Suppressor macrophage treated with lipopolysaccharide for 4 hours (primary cell): ENCODE data around the gene SNUPN.
"Not testable (repeated sequence)": the region's sequence is repeated elsewhere in the genome, so short reads cannot be mapped to it uniquely, and the experiment has no call there.

Experiments
- DNase-seq: peaks from one replicate; pipeline ENCODE4 v3.0.0-alpha.2; 2020

SNUPN gene

DNA sequence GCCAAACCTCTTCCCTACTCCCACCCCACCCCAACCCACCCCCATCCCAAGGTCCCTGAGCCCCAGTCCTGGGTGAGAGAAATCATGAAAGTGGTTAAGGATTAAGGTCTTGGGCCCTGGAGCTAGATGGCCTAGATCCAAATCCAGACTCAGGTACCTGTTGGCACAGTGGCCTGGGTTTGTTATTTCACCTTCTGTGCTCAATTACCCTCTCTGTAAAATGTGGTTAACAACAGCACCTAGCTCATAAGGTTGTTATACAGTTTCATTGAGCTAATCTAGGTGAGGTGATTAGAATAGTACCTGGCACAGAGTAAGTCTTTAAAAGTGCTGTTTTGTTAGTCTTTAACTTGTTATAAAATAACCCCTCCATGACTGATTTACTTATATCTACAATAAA lies 6.4 kb upstream of the SNUPN start:
- no peak for DNase-seq

DNA sequence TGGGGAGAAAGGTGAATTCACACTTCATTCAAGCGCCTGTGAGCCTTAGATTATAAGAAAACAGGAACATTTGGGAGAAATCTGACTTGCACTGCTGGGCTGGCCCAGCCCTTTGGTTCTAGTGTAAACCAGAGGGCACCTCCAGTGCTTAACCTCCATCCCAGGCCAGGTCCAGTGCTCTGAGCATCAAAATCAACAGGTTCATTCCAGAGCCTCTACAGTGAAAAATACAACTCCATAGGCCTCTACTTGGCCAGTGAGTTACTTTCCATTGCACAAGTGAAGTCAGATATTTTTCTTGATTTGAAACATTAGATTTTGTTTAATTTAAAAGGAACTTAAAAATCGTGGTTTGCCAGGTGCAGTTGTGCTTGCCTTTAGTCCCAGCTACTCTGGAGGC lies 3.0 kb downstream of the SNUPN start:
- DNase-seq: no peak

- DNase-seq: peak; percentile 73
Measured at GRCh38 chr15:75620841-75621391, 4.6 kb downstream of the SNUPN start.

DNA sequence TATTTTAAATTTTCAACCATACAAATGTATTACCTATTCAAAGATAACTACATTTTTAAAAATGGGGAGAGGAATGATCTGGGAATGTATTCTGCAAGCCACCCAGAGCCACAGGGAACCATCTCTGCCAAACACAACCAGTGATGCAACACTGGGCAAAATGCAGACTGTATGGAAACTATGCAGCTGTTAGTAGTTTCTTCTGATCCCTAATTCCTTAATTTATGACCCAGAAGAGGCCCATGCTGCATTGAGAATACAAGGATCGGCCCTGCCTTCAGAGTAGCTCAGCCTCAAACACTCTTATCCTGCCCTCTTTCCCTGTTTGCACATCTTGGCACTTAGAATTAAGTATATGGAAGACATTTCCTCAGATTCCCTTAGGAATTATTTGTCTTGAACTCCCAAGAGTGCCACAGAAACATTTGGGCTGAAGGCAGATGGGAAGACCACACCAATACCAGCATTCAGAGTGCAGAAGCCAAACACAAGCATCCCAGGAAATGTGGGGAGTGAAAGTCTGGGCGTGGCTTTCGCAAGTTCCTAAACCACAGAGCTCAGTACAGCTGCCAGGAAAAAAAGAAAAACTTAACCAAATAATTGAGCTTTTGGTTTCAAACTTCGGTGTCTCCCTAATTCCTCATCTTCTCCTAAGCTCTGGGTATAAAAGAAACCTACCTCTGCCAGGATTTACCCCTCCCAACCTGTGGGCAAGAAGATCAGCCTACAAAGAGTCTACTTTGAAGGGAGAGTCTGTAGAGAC lies 5.3 kb downstream of the SNUPN start:
- peak; percentile 75 for DNase-seq

DNA sequence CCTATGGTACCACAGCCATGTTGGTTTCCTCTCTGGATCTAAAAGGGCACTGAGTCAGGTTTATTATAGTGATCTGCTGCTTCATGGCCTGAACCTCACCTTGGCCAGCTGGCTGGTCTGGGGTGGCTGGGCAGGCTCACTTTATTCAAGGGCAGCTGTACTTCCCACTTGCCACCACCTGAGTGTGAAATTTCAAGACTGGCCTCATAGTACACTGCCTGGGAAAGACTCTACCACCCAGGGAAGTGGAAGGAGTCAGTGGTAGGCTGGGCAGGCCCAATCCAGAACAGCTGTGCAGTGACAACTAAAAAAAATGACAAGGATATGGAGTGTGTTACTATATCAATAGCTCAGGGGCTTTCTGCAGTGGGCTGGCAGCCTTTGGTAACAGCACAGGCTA lies 8.8 kb downstream of the SNUPN start:
- no peak for DNase-seq

GRCh38 chr15:75606711-75607699 lies 18.5 kb downstream of the SNUPN start:
- DNase-seq: no peak

DNA sequence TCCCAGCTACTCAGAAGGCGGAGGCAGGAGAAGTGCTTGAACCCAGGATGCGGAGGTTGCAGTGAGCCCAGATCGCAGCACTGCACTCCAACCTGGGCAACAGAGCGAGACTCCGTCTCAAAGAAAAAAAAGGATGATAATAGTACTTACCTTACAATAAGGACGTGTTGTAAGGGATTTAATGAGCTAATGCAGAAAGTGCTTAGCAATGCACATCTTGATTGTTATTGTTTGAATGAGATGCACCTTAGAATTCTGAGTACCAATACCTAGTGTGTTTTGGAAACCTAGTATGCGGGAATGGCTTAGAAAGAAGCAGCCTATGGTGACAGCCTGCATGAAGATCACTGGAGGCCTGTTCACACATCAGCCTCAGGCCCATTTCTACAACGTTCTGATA lies 19.5 kb downstream of the SNUPN start:
- DNase-seq: no peak

- DNase-seq: no peak
Measured at GRCh38 chr15:75599401-75599800, 26.1 kb downstream of the SNUPN start.

GRCh38 chr15:75598361-75598760 lies 27.2 kb downstream of the SNUPN start:
- DNase-seq: no peak

DNA sequence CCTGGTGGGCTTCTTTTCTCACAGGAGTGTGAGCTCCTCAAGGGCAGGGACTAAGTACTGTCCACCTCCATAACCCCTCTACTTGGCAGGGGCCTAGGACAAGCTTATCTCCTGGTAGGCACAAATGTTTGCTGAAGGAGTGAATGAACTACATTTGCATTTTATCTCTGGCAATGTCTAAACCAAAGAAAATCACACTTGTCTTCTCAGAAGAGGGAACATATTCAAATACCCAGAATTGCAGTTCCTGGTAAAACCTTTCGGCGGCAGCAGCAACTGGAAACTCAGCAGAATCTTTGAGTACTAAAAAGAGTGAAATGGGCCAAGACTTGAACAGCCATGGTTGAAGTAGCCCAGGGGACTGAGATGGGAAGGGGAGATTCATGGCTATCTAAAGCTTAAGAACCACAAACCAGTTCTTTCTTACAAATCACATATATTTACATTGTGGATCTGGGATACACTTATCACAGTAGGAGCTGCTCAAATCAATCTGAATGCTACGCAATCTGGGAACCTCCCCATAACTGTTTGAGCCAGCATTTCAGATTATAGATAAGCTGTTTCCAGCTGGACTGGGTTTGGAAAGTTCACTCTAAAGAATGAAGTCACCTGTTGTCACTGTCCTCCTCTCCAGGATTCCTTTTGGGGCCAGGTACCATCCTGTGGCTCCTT lies 27.7 kb downstream of the SNUPN start:
- peak; percentile 32 for DNase-seq

- DNase-seq: no peak
Measured at GRCh38 chr15:75596703-75597345, 28.7 kb downstream of the SNUPN start.

DNA sequence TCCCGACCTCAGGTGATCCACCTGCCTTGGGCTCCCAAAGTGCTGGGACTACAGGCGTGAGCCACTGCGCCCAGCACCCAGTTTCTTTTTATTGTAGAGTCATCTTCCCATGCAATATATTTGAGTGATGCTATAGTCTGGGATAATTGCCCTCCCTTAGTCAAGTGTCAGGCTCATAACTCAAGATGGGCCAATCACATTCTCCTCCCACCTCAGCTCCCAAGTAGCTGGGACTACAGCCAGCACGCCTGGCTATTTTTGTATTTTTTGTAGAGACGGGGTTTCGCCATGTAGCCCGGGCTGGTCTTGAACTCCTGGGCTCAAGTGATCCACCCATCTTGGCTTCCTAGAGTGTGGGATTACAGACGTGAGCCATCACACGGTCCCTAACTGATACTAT lies 31.2 kb downstream of the SNUPN start:
- no peak for DNase-seq

- DNase-seq: no peak
Measured at GRCh38 chr15:75591655-75592364, 33.7 kb downstream of the SNUPN start.

DNA sequence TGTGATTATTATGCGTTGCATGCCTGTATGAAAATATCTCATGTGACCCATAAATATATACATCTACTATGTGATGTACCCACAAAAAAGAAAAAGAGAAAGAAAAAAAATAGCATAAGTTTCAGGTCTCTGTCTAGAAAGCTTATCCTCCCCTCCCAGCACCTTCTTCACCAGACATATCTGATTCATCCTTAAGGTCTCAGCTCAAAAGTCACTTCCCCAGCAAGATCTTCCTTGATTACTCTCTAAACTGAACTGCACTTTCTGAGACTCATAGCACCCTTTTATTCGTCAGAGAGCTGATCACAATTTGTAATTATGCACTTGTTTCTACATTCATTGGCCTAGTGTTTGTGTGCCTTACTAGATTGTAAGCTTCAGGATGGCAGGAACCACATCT lies 35.3 kb downstream of the SNUPN start:
- DNase-seq: no peak

GRCh38 chr15:75589071-75589470 lies 36.5 kb downstream of the SNUPN start:
- DNase-seq: no peak

DNA sequence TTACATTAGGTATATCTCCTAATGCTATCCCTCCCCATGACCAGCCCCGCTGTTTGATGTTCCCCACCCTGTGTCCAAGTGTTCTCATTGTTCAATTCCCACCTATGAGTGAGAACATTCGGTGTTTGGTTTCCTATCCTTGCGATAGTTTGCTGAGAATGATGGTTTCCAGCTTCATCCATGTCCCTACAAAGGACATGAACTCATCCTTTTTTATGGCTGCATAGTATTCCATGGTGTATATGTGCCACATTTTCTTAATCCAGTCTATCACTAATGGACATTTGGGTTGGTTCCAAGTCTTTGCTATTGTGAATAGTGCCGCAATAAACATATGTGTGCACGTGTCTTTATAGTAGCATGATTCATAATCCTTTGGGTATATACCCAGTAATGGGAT lies 39.1 kb downstream of the SNUPN start:
- DNase-seq: not testable (repeated sequence)

DNA sequence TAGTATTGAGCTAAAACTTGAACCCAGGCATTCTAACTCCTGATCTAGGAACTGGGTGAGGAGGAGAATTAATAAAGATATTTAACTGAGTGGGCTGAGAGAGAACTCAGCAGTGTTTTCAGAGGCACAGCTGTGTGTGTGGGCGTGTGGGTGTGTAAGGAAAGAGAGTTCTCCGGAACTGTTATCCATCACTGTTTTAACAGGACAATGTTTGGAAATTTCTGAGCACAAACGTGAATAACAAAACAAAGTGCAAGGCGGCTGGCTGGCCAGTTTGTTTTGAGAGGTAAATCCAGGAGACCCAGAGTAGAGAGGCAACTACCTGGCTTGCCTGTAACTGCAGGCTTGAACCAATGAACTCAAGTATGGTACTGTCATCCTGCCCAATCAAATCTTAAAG lies 41.4 kb downstream of the SNUPN start:
- DNase-seq: no peak

DNA sequence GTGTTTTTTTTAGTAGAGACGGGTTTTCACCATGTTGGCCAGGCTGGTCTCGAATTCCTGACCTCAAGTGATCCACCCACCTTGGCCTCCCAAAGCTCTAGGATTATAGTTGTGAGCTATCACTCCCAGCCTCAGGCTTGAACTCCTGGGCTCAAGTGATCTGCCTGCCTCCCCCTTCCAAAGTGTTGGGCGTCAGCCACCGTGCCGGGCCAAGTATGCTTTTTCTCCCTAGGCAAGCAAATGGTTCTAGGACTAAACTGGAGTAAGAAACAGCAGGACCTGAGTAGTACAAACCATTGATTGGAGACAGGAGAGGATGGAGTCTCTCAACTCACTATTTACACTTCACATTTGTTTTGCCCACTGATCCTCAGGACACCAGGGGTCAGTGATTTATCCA lies 41.8 kb downstream of the SNUPN start:
- DNase-seq: no peak

- DNase-seq: not testable (repeated sequence)
Measured at GRCh38 chr15:75582943-75583342, 42.6 kb downstream of the SNUPN start.

- DNase-seq: peak; percentile 82
Measured at GRCh38 chr15:75578948-75579920, 46.3 kb downstream of the SNUPN start, which contains the start of gene PTPN9. Gene PTPN9, minus strand, starts transcription at chr15:75579315. Its CDS starts 539 bp downstream, at chr15:75578776.
